ENCODE data around the gene ARHGAP22.

Gene ARHGAP22

GRCh38 chr10:48418189-48418788 lies 186.6 kb downstream of the ARHGAP22 start:
- DNase-seq (ENCODE audit: low spot score) = no peak

GRCh38 chr10:48417374-48417773 lies 187.5 kb downstream of the ARHGAP22 start:
- no peak for DNase-seq (ENCODE audit: low spot score)

- DNase-seq (ENCODE audit: low spot score) = no peak
Observed at GRCh38 chr10:48416584-48417232, 188.2 kb downstream of the ARHGAP22 start.

- no peak for DNase-seq (ENCODE audit: low spot score)
Observed at GRCh38 chr10:48414778-48415177, 190.1 kb downstream of the ARHGAP22 start.

- DNase-seq (ENCODE audit: low spot score) = no peak
Observed at GRCh38 chr10:48414160-48414559, 190.7 kb downstream of the ARHGAP22 start.

GRCh38 chr10:48412933-48413332 lies 191.9 kb downstream of the ARHGAP22 start:
- no peak for DNase-seq (ENCODE audit: low spot score)

GRCh38 chr10:48412081-48412480 lies 192.8 kb downstream of the ARHGAP22 start:
- DNase-seq (ENCODE audit: low spot score) = no peak

GRCh38 chr10:48411510-48411909 lies 193.4 kb downstream of the ARHGAP22 start:
- no peak for DNase-seq (ENCODE audit: low spot score)

- DNase-seq (ENCODE audit: low spot score) = no peak
Observed at GRCh38 chr10:48410503-48410902, 194.4 kb downstream of the ARHGAP22 start.

GRCh38 chr10:48406658-48407057 lies 198.2 kb downstream of the ARHGAP22 start:
- DNase-seq (ENCODE audit: low spot score) = no peak

GRCh38 chr10:48406204-48406603 lies 198.7 kb downstream of the ARHGAP22 start:
- peak; percentile 18 for DNase-seq (ENCODE audit: low spot score)

- no peak for DNase-seq (ENCODE audit: low spot score)
Observed at GRCh38 chr10:48404646-48405045, 200.2 kb downstream of the ARHGAP22 start.

GRCh38 chr10:48400850-48401220 lies 204.0 kb downstream of the ARHGAP22 start:
- DNase-seq (ENCODE audit: low spot score) = no peak

- no peak for DNase-seq (ENCODE audit: low spot score)
Observed at GRCh38 chr10:48400129-48400849, 204.6 kb downstream of the ARHGAP22 start.

GRCh38 chr10:48399551-48399950 lies 205.3 kb downstream of the ARHGAP22 start:
- no peak for DNase-seq (ENCODE audit: low spot score)

- DNase-seq (ENCODE audit: low spot score) = no peak
Observed at GRCh38 chr10:48399056-48399541, 205.8 kb downstream of the ARHGAP22 start.

- DNase-seq (ENCODE audit: low spot score) = no peak
Observed at GRCh38 chr10:48398261-48398660, 206.6 kb downstream of the ARHGAP22 start.
